Type B pancreatic cell (in vitro differentiated cells): ENCODE data around the gene RNF168. TPM values are rescaled to one million over a fixed set of nuclear protein-coding genes. Genes with fewer than 3 reads are reported as not detected.

Experiments
- DNase-seq: peaks from one replicate; pipeline ENCODE4 v3.0.0; 2021; ENCODE audit warnings: mixed read lengths; ENCODE audit not compliant: unreplicated experiment; ENCODE audit errors: extremely low spot score
- H3K27ac Mint-ChIP-seq: 2 replicates; pipeline ENCODE4 v1.8.0; 2021; ENCODE audit warnings: mild to moderate bottlenecking, mixed read lengths
- H3K27me3 Mint-ChIP-seq: 2 replicates; pipeline ENCODE4 v1.8.0; 2021; ENCODE audit warnings: mixed read lengths
- H3K36me3 Mint-ChIP-seq: 2 replicates; pipeline ENCODE4 v1.8.0; 2021; ENCODE audit warnings: mixed read lengths
- H3K4me1 Mint-ChIP-seq: one replicate; pipeline ENCODE4 v1.8.0; 2021; ENCODE audit warnings: mixed read lengths; ENCODE audit not compliant: unreplicated experiment
- H3K4me3 Mint-ChIP-seq: 2 replicates; pipeline ENCODE4 v1.8.0; 2021; ENCODE audit warnings: mild to moderate bottlenecking, mixed read lengths
- H3K9me3 Mint-ChIP-seq: 2 replicates; pipeline ENCODE4 v1.8.0; 2021; ENCODE audit warnings: mixed read lengths
- total RNA-seq: library from RNA; stranded (reverse); gene quantifications from 2 replicates; pipeline ENCODE4 v1.2.1, GENCODE V29; 2021; ENCODE audit warnings: low replicate concordance
- TF ChIP-seq, protein P1 (sequence below): fragments of 200-600 bp; sonication (generic); conservative IDR thresholded peaks from 2 replicates; pipeline ENCODE4 v1.5.0; 2021; ENCODE audit warnings: antibody characterized with exemption, mild to moderate bottlenecking

Gene RNF168
- total RNA-seq, 1 donor from 2014 or later = 23.5 TPM

DNA sequence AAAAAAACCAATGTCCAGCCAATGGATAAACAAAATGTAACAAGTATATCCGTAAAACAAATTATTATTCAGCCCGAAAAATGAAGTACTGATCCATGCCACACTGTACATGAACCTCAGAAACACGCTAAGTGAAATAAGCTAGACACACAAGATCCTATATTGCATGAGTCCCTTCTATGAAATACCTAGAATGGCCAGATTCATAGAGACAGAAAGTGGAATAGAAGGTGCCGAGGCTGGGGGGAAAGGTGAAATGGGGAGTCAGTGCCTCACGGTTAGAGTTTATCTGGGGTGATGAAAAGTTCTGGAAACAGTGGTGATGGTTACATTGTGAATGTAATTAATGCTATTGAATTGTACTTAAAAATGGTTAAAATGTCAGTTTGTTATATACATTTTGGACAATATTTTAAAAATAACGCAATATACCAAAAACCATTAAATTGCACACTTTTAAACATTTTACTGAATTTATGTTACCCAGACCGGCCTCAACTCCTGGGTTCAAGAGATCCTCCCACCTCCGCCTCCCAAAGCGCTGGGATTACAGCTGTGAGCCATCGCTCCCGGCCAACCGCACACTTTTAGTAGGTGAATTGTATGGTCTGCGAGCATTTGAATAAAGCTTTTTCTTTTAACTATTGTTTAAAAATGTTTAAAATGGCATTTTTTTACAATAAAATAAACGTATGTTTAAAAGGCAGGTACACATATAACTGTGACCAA, 2.1 kb downstream of the RNF168 start:
- Mint-ChIP-seq H3K4me3 (peak overlapping the region; percentile 100), H3K36me3 (peaks cover 18% of the 10 kb centered on the region), H3K9me3 (no peaks in the 10 kb centered on the region), H3K4me1 (peaks cover 22% of the 10 kb centered on the region), H3K27ac (peak overlapping the region; percentile 97), H3K27me3 (no peaks in the 10 kb centered on the region)
- no peak for DNase-seq
- TF ChIP-seq, protein P1, sequence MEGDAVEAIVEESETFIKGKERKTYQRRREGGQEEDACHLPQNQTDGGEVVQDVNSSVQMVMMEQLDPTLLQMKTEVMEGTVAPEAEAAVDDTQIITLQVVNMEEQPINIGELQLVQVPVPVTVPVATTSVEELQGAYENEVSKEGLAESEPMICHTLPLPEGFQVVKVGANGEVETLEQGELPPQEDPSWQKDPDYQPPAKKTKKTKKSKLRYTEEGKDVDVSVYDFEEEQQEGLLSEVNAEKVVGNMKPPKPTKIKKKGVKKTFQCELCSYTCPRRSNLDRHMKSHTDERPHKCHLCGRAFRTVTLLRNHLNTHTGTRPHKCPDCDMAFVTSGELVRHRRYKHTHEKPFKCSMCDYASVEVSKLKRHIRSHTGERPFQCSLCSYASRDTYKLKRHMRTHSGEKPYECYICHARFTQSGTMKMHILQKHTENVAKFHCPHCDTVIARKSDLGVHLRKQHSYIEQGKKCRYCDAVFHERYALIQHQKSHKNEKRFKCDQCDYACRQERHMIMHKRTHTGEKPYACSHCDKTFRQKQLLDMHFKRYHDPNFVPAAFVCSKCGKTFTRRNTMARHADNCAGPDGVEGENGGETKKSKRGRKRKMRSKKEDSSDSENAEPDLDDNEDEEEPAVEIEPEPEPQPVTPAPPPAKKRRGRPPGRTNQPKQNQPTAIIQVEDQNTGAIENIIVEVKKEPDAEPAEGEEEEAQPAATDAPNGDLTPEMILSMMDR = no peak

DNA sequence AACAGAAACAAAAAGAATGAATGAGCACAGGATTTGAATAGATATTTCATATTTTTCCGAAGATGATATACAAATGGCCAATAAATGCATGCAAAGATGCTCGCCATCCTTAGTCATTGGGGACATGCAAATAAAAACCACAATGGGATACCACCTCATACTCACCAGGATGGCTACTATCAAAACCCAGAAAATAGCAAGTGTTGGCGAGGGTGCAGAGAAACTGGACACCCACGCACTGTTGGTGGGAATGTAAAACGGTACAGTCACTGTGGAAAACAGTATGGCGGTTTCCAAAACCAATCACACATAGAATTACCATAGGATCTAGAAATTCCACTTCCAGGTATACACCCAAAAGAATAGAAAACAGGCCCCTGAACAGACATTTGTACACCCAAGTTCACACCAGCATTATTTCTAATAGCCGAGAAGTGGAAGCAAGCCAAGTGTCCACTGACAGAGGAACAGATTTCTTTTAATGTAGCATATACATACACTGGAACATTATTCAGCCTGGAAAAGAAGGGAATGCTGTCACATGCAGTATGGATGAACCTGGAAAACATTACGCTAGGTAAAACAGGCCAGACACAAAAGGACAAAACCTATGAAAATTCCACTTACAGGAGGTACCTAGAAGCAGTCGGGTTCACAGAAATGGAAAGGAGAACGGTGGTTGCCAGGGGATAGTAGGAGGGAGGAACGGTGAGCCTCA, 3.6 kb downstream of the RNF168 start:
- Mint-ChIP-seq H3K36me3 (peaks cover 29% of the 10 kb centered on the region), H3K4me3 (peak overlapping the region; percentile 100), H3K4me1 (peaks cover 22% of the 10 kb centered on the region), H3K27me3 (no peaks in the 10 kb centered on the region), H3K9me3 (no peaks in the 10 kb centered on the region), H3K27ac (peak overlapping the region; percentile 59)
- TF ChIP-seq, protein P1 = no peak
- no peak for DNase-seq

DNA sequence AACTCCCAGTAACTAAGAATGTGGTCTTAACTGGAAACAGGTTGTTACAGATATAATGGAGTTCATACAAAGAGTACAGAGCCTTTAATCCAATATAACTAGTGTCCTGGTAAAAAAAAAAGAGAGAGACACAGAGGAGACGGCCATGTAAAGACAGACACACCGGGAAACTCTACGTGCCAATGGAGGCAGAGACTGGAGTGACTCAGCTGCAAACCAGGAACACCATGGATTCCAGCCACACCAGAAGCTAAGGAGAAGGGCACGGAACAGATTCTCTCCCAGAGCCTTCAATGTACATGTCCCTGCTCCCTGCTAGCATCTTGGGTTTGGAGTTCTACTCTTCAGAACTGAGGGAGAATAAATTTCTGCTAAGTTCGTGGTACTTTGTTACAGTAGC, 4.5 kb downstream of the RNF168 start:
- no peak for DNase-seq
- Mint-ChIP-seq H3K4me1 (peaks cover 22% of the 10 kb centered on the region), H3K27me3 (no peaks in the 10 kb centered on the region), H3K36me3 (peaks cover 31% of the 10 kb centered on the region), H3K4me3 (peak overlapping the region; percentile 58), H3K27ac (peak overlapping the region; percentile 27), H3K9me3 (no peaks in the 10 kb centered on the region)
- TF ChIP-seq, protein P1 = no peak

DNA sequence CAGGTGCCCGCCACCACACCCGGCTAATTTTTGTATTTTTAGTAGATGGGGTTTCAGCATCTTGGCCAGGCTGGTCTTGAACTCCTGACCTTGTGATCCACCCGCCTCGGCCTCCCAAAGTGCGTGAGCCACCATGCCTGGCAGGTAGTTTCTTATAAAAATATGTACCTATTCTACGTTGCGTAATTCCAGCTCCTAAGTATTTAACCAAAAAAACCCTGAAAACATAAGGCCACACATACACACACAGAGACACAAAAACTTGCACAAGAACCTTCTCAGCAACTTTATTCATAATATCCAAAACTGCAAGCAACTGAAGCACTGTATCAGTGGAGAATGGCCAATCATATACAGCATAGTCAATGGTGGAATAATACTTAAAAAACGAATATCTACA, 5.3 kb downstream of the RNF168 start:
- no peaks in the 10 kb centered on the region for H3K27me3 Mint-ChIP-seq
- no peak for DNase-seq
- peaks cover 31% of the 10 kb centered on the region for H3K36me3 Mint-ChIP-seq
- H3K9me3 Mint-ChIP-seq = no peaks in the 10 kb centered on the region
- H3K4me3 Mint-ChIP-seq = no peak overlapping the region
- no peak overlapping the region for H3K27ac Mint-ChIP-seq
- TF ChIP-seq, protein P1 = no peak
- peaks cover 22% of the 10 kb centered on the region for H3K4me1 Mint-ChIP-seq

DNA sequence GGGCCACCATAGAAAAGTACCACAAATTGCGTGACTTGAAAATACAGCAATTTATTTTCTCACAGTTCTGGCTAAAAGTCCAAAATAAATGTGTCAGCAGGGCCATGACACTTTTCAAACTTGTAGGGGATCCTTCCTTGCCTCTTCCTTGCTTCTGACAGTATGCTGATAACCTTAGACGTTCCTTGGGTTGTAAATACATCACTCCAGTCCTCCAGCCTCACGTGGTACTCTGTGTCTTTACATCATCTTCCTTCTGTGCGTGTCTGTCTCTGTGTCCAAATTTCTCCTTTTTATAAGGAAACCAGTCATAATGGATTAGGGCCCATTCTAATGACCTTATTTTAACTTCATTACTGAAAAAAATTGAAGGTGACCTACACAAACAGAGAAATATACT, 7.4 kb downstream of the RNF168 start:
- Mint-ChIP-seq H3K36me3 (peaks cover 38% of the 10 kb centered on the region), H3K9me3 (no peaks in the 10 kb centered on the region)
- TF ChIP-seq, protein P1 = no peak

More for the DNA sequence above, 7.4 kb downstream of the RNF168 start:
- no peak overlapping the region for H3K4me3 Mint-ChIP-seq
- H3K4me1 Mint-ChIP-seq = peaks cover 18% of the 10 kb centered on the region
- no peaks in the 10 kb centered on the region for H3K27me3 Mint-ChIP-seq
- no peak overlapping the region for H3K27ac Mint-ChIP-seq
- no peak for DNase-seq
